KMS-11 (cell line): ENCODE measurements around the gene ACTN4.

Experiments
- H2AFZ ChIP-seq: fragments of 200-600 bp; sonication (generic); 2 replicates; pipeline ENCODE4 v1.6.1; 2016; ENCODE audit warnings: antibody characterized with exemption, mixed run types, low read depth
- H3K27ac ChIP-seq: fragments of 200-600 bp; sonication (generic); 2 replicates; pipeline ENCODE4 v1.6.1; 2016; ENCODE audit warnings: mild to moderate bottlenecking, mixed run types
- H3K27me3 ChIP-seq: fragments of 200-600 bp; sonication (generic); 2 replicates; pipeline ENCODE4 v1.6.1; 2017; ENCODE audit warnings: mild to moderate bottlenecking, low read depth, mixed run types, moderate library complexity; ENCODE audit not compliant: insufficient read depth
- H3K36me3 ChIP-seq: fragments of 200-600 bp; sonication (generic); 2 replicates; pipeline ENCODE4 v1.6.1; 2017; ENCODE audit warnings: mild to moderate bottlenecking, mixed run types; ENCODE audit not compliant: insufficient read depth
- H3K4me1 ChIP-seq: fragments of 200-600 bp; sonication (generic); 2 replicates; pipeline ENCODE4 v1.6.1; 2016; ENCODE audit warnings: mild to moderate bottlenecking, low read depth, mixed run types; ENCODE audit not compliant: poor library complexity, severe bottlenecking
- H3K4me2 ChIP-seq: fragments of 200-600 bp; sonication (generic); 2 replicates; pipeline ENCODE4 v1.7.0; 2016; ENCODE audit warnings: mild to moderate bottlenecking, mixed run types
- H3K4me3 ChIP-seq: fragments of 200-600 bp; sonication (generic); IDR thresholded peaks from 2 replicates; pipeline ENCODE4 v1.6.1; 2017; ENCODE audit warnings: low read depth, low read length, mixed read lengths; ENCODE audit not compliant: insufficient read depth
- H3K79me2 ChIP-seq: fragments of 200-600 bp; sonication (generic); 2 replicates; pipeline ENCODE4 v1.6.1; 2016; ENCODE audit warnings: low read depth, mixed run types; ENCODE audit not compliant: insufficient read depth
- H3K9ac ChIP-seq: fragments of 200-600 bp; sonication (generic); 2 replicates; pipeline ENCODE4 v1.6.1; 2016; ENCODE audit warnings: mild to moderate bottlenecking, mixed run types
- H4K20me1 ChIP-seq: fragments of 200-600 bp; sonication (generic); 2 replicates; pipeline ENCODE4 v1.6.1; 2016; ENCODE audit warnings: mild to moderate bottlenecking, mixed run types; ENCODE audit not compliant: insufficient read depth
- TF ChIP-seq, protein P1 (sequence below): fragments of 200-600 bp; sonication (generic); conservative IDR thresholded peaks from 2 replicates; pipeline ENCODE4 v1.6.1; 2017; ENCODE audit warnings: low read depth, mild to moderate bottlenecking, antibody characterized with exemption, low read length, moderate library complexity, mixed read lengths

ACTN4 gene

DNA sequence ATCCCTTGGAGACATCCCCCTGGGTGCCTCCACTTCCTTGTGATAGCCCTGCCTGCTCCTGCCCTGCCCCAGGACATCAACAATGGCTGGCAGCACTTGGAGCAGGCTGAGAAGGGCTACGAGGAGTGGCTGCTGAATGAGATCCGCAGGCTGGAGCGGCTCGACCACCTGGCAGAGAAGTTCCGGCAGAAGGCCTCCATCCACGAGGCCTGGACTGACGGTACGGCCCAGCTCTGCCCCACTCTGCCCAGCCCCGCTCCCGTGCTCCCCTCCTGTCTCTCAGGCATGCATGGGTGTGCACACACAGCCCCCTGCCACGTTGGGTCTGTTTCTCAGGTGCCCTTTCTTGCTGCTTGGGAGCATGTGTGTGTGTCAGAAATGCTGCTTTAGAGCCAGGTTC lies 70.4 kb downstream of the ACTN4 start:
- TF ChIP-seq, protein P1, sequence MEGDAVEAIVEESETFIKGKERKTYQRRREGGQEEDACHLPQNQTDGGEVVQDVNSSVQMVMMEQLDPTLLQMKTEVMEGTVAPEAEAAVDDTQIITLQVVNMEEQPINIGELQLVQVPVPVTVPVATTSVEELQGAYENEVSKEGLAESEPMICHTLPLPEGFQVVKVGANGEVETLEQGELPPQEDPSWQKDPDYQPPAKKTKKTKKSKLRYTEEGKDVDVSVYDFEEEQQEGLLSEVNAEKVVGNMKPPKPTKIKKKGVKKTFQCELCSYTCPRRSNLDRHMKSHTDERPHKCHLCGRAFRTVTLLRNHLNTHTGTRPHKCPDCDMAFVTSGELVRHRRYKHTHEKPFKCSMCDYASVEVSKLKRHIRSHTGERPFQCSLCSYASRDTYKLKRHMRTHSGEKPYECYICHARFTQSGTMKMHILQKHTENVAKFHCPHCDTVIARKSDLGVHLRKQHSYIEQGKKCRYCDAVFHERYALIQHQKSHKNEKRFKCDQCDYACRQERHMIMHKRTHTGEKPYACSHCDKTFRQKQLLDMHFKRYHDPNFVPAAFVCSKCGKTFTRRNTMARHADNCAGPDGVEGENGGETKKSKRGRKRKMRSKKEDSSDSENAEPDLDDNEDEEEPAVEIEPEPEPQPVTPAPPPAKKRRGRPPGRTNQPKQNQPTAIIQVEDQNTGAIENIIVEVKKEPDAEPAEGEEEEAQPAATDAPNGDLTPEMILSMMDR: no peak
- Histone ChIP-seq H3K79me2 (no peaks in the 10 kb centered on the region), H3K9ac (no peak overlapping the region), H4K20me1 (no peaks in the 10 kb centered on the region), H3K36me3 (no peaks in the 10 kb centered on the region), H3K4me1 (no peaks in the 10 kb centered on the region), H3K27ac (no peak overlapping the region), H3K4me3 (no peak overlapping the region), H3K4me2 (no peak overlapping the region), H2AFZ (no peak overlapping the region), H3K27me3 (no peaks in the 10 kb centered on the region)

DNA sequence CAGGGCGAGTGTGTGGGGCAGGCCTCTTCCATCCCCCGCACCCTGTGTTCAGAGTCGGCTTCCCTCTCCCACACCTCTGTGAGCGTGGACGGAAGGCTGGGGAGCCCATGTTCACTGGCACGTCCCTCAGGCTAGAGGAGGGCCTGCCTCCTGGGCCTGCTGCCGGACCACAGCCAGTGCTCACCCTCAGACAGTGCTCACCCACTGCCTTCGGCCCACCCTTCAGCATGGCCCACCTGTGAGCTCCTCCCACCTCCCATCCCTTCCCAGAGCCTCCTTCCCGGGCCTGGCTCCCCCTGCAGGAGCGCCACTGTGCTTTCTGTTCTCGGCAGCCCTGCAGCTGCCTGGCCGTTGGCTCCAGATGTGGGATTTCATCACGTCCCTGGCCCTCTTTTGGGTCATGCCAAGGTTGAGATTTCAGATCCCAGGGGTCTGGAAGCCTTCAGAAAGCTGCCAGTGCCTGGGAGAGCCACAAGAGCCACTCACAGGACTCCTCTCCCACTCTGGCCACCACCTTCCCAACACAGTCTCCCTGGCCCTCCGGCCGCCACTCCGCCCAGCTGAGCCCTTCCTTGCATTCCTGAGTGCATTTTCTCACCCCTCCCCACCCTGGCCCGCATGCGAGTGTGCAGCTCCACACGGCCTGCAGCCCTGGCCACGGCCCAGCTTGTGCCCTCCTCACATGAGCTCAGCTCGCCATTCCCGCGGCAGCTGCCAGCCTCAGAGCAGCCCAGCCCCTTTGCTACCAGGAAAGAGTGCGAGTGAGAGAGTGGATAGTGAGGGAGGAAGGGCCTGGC lies 71.5 kb downstream of the ACTN4 start:
- no peak overlapping the region for H2AFZ ChIP-seq

DNA sequence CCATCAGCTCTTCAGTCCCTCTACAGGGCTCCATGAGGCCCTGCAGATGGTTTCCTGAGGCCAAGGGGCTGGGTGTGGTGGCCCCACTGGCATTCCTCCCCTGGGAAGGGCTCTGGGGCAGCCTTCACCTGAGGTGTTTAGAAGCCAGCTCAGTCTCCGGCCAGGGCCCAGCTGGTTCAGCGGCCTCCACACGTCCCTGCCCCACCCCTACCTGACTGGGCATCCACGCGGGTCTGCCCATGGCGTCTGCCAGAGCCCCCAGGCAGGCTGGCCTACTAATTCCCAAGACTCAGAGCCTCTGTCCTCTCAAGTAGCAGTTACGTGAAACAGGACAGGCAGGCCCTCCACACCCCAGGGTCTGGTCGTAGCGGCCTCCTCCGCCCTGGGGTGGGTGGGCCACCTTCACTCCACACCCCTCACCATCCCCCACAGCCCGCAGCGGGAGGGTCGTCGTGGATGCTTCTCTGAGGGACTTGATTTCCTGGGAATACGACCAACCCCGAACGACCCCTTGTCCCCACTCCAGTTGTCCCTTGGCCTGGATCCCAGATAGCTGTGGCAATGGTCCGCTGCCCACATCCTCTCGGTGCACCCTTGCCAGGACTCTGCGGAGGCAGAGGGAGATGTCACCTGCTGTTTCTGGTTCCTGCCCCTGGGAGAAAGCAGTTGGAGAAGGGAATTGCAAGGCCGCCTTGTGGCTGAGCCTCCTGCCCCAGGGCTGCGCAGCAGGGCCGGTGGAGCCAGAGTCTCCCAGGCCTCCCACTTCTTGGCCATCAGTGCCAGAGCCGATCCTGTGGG lies 72.5 kb downstream of the ACTN4 start:
- Histone ChIP-seq H3K27ac (no peak overlapping the region), H2AFZ (no peak overlapping the region), H4K20me1 (no peaks in the 10 kb centered on the region), H3K4me3 (no peak overlapping the region), H3K9ac (no peak overlapping the region), H3K79me2 (no peaks in the 10 kb centered on the region), H3K4me1 (no peaks in the 10 kb centered on the region), H3K27me3 (no peaks in the 10 kb centered on the region), H3K36me3 (no peaks in the 10 kb centered on the region), H3K4me2 (no peak overlapping the region)
- TF ChIP-seq, protein P1: no peak

More for the DNA sequence above, 71.5 kb downstream of the ACTN4 start:
- H3K9ac ChIP-seq: no peak overlapping the region
- H3K27me3 ChIP-seq: no peaks in the 10 kb centered on the region
- H3K4me2 ChIP-seq: no peak overlapping the region
- TF ChIP-seq, protein P1: no peak
- H3K4me3 ChIP-seq: no peak overlapping the region
- H3K27ac ChIP-seq: no peak overlapping the region
- H3K4me1 ChIP-seq: no peaks in the 10 kb centered on the region
- no peaks in the 10 kb centered on the region for H3K36me3 ChIP-seq
- no peaks in the 10 kb centered on the region for H3K79me2 ChIP-seq
- no peaks in the 10 kb centered on the region for H4K20me1 ChIP-seq

DNA sequence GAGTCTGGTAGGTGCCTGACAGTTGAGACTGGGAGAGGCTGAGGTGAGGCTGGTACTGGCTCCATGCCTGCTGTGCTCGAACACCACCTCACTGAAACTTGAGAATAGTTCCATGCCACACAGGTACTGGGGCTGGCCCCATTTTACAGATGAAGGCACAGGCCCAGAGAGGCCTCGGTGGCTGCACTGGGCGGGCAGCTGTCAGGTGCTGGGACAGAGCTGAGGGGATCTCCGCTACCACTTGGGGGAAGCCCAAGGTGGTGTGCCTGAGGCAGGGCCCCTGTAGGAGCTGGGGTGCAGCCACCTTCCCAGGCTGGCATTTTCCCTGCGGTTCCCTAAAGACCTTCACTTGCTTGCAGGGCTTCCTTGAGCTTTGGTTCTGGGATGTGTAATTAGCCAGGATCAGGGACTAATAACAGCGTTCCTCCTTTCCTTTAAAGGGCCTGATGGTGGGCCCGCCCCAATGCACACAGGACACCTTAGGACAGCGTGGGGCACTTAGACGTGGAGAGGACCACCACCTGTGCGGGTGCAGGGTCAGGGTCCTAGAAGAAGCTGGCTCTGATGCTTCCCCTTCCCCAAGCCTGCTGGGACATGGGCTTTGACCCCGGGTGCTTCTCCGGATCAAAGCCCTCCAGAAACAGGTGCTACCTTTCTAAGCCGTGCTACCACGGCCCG lies 73.2 kb downstream of the ACTN4 start:
- no peaks in the 10 kb centered on the region for H3K79me2 ChIP-seq

More for the DNA sequence above, 73.2 kb downstream of the ACTN4 start:
- Histone ChIP-seq H3K27me3 (no peaks in the 10 kb centered on the region), H3K4me3 (no peak overlapping the region), H3K4me1 (no peaks in the 10 kb centered on the region), H3K27ac (no peak overlapping the region), H3K4me2 (no peak overlapping the region), H3K36me3 (no peaks in the 10 kb centered on the region), H3K9ac (no peak overlapping the region), H4K20me1 (no peaks in the 10 kb centered on the region), H2AFZ (no peak overlapping the region)
- TF ChIP-seq, protein P1: no peak
